ENCODE measurements around the gene CCN5.
"Not testable (repeated sequence)": the region's sequence is repeated elsewhere in the genome, so short reads cannot be mapped to it uniquely, and the experiment has no call there.

CCN5 gene

DNA sequence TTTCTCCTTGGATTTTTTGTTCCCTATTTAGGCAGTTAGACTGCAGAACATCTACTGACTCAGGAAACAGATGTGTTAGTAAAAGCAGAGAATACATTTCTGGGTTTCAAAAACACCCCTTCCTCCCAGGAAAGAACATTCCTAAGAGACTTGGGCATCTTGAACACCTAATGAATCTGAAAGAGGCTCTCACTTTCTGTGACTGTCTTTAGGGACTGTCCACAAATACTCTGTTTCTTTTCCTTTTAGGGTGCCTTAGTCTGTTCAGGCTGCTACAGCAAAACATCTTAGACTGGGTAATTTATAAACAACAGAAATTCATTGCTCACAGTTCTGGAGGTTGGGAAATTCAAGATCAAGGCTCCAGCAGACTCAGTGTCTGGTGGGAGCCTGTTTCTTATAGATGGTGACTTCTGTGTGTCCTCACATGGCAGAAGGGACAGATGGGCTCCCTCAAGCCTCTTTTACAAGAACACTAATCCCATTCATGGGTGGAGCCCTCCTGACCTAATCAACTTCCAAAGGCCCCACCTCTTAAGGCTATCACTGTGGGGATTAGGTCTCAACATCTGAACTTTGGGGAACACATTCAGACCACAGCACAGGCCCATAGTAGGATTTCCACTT, 19.4 kb upstream of the CCN5 start:
- no peak for DNase-seq

DNA sequence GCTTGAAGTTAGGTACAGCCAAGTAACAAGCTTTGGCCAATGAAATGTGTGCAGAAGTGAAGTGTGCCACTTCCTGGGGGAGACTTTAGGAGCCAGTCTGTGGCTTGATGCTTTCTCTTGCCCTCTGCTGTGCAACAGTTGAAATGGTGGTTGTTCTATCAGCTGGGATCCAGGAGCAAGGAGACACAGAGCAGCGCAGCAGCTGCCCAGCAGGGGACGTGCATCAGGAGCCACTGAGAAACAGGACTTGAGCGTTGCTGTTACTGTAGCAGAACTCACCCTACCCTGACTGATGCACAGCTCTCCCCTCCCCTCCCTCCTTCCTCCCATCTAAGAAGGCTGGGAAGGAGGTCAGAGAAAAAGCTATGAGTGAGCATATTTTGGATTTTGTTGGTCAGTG, 18.9 kb upstream of the CCN5 start:
- DNase-seq, result no peak

DNA sequence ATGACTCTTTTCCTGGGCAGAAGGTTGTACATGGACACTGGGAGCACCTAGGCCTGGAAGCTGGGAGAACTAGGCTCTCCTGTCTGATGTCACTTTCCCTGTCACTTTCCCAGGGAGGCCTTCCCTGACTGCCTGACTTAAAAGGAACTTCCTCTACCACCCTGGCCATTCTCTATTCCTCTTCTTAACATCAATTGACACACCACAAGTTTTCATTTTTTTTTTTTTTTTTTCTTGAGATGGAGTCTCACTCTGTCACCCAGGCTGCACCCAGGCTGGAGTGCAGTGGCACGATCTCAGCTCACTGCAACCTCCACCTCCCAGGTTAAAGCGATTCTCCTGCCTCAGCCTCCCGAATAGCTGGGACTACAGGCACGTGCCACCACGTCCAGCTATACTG, 18.1 kb upstream of the CCN5 start:
- not testable (repeated sequence) for DNase-seq

DNA sequence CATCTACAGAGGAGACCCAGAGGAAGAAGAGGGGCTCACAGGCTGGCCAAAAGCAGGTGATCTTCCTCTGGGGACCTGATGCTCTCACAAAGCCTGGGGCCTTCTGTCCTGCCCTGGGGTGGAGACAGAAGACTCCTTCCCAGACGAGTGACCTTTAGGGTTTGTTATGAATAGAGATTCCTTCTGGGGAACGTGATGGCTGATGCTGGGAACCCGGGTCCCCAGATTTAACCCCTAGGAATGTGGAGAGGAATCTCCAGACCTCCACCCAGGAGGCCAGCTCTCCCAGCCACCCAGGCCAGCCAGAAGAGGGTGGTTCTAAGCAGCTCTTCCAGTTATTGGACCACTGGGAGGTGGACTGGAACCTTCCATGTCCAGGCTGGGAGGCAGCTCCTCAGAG, 16.8 kb upstream of the CCN5 start:
- DNase-seq, result no peak

DNA sequence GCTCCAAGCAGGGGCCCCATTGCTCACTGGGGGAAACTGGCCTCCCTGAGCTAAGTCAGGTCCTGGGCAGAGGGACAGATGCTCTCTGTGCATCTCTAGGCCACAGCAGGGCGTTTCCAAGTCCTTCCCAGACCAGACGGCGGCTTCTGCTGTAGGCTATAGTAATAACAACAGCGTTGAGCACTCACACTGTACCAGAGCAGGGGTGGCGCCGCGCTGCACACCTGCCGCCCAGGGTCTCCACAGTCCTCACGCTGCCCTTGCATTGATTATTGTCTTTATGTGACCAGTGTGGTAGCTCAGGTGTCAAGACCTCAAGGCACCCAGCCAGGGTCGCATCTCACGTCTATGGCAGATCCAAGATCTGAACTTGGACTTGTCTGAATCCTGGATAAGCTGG, 14.9 kb upstream of the CCN5 start:
- no peak for DNase-seq

DNA sequence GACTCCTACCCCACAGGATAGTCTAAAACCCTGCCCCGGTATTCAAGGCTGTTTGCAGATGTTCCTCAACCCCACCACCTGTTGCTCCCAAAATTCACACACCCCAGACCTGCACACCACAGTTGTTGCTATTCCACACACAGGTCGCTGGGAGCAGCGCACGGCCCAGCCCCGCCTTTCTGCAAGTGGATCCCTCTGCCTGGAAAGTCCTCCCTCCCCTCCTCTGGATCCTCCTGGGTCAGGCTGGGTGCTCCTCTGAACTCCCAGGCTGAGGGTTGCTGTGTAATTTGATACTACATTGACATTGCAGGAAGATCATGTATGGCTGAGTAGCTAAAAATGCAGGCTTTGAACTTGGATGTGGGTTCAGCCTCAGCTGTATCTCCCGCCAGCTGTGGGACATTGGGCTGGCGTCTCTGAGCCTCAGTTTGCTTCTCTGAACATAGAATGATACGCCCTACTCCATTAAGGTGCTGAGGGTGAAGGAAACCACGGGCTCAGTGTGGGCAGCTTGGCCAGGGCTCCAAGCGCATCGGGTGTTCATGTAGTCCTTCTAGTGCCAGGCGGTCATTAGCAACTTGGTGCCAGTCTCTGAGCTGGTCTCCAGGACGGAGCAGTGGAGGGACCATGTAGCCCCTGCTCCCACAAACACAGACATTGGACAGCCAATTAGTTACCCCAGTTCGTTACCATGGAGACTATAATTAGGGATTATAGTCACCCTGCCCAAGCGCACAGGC, 13.9 kb upstream of the CCN5 start:
- DNase-seq, result no peak

DNA sequence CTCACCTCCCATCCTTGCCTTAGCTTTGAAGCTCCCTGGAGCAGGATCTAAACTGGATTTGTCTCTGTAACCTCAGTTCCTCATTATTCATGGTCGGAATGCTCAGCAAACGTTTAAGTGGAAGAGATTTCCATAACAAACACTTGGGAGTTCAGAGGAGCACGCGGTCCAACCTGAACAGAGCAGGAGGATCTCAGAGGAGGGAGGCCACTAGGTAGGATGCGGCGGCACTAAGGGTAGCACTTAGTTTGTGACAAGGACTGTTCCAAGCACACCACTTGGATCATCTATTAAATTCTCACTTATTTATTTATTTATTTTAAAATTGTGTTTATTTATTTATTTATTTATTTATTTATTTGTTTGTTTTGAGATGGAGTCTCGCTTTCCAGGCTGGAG, 13.3 kb upstream of the CCN5 start:
- DNase-seq, result no peak

DNA sequence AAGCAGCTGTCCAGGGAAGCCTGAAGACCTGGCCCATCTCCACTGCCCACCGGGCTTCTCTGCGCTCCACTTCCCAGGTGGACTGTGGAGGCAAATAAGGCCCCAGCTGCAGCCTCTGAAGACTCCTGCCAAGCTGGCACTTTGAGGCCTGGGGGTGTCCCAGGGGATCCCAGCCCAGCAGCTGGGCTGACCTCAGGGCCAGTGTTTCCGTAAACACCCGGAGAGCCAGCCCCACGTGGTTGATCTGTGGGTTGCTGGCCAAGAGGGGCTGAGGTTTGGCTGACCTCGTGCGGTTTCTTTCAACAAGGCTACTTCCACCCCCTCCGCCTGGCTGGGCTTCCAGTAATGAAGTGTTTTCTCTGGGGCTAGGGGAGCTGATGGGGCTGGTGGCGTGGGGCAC, 12.4 kb upstream of the CCN5 start:
- DNase-seq, result no peak

DNA sequence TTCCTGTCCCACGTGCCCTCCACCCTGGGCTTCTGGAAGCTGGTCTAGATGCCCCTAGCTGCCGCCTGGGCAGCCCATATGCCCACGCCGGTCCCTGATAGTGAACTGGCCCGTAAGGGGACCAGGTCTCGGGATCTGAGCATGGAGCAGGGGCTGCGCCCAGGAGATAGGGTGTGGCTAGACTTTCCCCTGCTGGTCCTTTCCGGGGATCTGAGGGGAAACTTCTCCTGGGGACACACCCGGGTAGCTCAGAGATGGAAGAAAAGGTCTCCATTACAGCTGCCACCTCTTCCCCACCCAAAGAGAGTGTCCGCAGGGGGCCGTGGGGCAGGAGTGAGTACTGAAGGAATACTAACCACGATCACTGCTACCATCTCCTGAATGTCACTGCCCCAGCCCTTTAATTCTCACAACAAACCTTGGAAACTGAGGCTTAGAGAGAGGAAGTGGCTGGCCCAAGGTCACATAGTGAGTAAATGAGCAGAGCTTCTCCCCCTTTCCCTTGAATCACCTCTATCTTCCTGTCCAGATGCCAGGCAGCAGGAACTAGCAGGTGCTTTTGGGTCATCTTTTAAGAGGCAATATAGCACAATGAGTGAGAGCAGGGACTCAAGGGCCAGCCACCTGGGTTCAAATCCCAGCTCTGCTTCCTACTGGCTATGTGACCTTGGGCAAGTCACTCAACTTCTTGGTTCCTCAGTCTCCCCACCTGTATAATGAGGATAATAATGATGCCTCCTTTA, 11.8 kb upstream of the CCN5 start:
- no peak for DNase-seq

DNA sequence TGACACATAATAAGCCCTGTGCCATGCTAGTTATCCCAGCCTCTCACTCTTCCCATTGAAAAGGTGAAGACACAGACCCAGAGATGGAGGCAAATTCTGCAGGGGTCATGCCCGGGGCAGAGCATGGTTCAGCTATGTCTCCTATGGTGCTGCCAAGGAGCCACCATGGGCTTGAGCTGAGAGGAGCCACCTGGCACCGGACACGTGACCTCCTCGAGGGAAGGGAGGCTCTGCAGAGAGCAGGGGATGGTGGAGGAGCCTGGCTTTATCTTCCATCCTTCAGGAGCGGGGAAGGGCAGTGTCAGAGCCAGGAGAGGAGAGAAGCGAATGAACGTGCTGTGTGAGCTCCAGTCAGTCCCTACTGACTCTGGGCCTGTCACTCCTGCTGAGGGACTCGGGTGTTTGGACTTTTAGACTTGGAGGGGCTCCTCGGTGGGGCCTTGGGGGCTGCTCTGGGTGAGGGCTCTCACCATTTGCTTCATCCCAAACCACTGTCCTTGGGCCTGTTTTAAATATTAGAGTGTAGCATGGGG, 11.1 kb upstream of the CCN5 start:
- DNase-seq, result no peak

DNA sequence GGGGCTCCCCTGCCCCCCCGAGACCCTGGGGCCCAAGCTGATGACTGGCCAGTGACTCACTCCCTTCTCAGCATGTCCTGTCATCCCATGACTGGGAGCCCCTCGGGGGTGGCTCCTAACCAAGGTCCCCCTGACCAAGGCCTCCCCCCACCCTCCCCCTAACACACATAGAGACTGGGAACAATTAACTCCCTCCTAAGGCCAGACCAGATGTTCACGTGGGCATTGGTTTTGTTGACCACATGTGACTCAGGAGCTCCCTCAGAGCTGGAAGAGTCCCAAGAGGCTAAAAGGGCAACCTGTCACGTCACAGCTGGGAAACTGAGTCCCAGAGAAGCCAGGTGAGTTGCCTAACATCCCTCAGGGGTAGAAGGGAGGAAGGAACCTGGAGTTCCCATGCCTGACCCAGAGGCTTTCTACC, 10.6 kb upstream of the CCN5 start:
- no peak for DNase-seq

DNA sequence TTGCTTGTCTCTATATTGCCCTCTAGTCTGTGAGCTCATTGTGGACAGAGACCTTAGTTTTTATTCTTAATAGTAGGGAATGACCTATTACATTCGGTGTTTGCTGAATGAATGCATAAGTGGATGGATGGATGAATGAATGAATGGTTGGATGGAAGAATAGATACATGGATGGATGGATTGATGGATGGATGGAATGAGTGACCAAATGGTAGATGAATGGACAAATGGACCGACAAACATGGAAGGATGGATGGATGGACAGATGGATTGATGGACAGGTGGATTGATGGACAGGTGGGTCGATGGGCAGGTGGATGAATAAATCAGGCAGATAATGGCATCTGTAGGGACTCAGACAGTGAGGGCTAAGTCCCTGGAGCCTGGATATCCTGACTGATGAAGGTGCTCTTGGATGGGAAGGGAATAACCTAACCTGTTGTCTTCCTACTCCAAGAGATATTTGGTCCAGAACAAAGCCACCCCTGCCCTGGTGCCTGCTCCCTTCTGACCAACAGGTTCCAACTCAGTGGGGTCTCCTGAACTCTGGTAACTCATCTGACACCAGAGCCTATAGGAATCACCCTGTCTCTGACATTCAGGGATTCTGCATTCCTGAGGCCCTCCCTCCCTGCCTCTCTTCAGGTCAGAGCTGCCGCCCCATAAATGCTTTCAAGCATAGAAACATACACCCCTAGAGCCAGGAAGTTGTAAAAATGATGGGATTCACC, 9.6 kb upstream of the CCN5 start:
- DNase-seq, result no peak

DNA sequence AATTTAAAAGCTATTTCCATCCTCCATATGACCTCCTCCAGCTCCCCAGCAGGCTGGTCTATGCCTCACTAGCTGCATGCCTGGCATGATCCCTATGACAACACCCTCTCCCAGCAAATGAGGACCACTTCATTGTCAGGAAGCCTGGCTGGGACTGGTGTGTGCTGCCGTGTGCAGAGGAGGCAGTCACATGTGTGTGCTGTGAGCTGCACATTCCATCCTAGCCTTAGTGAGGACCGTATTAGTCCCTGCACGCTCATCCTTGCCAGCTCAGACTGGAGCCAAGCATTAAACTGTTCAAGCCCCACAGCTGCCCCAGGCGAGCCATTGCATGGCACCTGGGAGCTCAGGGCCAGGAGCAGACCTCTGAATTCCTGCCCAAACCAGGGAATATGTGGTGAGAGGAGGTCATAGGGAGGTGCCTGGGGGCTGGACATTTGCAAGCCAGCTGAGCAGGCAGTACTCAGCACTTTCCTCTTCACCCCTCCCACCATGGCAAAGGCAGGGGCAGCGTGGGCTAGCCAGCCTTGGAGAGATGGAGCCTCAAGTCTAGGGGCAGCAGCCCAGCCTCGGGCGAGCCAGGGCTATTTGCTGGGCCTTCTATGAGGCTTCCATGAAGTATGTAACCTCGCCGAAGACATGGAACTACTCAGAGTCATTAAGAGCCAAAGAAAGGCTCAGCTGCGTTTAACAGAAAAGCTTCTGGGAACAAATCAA, 8.7 kb upstream of the CCN5 start:
- DNase-seq, result no peak

DNA sequence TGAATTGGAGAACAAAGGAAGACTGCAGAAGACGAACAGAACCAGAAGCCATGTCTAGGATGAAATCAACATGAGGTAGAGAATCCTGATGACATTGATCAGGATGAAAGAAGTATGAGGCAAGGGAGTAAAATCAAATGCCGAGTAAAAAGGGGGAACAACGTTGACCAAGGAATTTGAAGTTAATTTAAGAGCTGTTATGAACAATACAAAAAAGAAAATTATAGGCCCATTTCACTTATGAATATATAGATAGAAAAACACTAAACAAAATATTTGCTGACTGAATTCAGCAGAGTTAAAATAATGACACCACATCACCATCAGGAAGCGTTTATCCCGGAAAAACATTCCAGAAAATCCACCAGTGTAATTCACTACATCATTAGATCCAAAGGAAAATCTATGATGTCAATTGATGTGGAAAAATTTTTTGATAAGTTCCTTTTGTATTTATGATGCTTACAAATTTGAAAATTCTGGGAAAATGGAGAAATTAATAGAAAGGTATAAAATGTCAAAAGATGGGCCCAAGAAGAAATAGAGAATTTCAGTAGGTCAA, 8.1 kb upstream of the CCN5 start:
- DNase-seq, result no peak

DNA sequence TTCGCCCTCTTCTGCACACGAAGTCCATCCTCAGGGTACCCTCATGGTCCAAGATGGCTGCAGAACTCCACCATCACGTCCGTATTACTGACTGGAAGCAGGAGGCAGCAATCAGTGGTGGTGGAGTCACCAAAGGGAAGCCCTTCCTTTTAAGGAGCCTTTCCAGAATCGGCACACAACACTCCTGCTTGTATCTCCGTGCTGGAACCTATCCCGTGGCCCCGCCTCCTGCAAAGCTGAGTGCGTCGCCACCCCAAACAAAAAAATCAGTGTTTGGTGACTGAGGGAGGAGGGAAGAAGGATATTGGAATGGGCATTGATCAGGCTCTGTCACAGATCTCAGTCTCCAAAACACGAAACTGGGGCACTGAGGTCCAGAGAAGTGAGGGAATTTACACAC, 5.8 kb upstream of the CCN5 start:
- no peak for DNase-seq

DNA sequence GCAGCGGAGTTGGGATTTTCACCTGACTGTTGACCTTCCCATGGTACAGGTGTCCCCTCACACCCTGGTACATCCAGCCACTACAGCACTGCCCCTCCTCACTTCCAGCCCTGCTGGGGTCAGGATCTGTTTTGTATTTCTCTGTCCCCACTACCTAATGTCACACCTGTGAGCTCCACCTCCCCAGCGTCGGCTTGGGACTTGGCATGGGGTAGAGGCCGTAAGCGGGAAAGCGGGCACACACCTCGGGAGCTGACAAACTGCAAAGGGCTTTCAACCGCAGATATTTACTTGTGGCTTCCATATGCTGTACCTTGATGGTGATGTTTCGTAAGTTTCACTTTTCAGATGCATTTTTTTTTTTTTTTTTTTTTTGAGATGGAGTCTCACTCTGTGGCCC, 5.4 kb upstream of the CCN5 start:
- DNase-seq, result no peak

DNA sequence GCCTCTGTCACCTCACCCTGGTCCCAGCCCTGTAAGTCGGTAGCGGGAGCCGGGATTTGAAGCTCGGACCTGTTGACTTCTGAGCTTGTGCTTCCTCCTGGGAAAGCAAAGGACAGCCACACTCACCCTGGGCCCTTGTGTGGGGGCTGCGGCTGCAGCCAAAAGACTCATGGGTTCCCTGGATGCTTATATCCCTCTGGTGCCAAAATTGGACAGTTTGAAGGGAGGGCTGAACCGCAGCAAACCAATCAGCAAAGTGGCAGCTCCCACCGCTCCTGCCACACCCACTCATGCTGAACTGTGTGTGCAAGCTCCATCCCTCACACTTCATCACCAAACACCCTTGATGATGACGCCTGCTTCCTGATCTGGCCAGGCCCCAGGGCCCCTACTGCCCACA, 3.9 kb upstream of the CCN5 start:
- DNase-seq, result no peak

DNA sequence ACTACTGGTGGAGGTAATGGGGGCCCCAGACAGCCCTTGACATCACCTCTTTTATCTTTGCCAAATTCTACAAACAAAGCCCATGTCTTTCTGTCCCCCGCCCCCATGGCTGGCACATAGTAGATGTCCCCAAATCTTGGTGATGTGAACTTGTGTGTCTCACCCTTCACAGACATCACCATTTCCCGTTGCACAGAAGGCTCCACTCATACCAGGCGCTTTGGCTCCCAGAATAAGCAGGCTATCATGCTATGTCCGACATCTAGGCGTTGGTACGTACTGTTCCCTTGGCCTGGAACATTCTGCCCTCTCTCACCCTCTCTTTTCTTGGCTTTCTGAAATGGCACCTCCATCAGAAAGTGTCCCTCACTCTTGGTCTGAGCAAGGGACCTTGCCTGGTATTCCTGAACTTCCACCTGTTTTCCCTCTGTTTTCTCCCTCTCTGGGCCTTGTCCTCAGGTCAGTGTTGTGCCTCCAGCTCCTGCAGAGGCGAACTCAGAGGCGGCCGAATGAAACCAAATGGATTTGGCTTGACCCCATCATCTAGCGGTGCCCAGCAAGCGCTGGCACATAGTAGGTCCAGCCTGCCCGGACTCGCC, 968 bp upstream of the CCN5 start:
- no peak for DNase-seq

DNA sequence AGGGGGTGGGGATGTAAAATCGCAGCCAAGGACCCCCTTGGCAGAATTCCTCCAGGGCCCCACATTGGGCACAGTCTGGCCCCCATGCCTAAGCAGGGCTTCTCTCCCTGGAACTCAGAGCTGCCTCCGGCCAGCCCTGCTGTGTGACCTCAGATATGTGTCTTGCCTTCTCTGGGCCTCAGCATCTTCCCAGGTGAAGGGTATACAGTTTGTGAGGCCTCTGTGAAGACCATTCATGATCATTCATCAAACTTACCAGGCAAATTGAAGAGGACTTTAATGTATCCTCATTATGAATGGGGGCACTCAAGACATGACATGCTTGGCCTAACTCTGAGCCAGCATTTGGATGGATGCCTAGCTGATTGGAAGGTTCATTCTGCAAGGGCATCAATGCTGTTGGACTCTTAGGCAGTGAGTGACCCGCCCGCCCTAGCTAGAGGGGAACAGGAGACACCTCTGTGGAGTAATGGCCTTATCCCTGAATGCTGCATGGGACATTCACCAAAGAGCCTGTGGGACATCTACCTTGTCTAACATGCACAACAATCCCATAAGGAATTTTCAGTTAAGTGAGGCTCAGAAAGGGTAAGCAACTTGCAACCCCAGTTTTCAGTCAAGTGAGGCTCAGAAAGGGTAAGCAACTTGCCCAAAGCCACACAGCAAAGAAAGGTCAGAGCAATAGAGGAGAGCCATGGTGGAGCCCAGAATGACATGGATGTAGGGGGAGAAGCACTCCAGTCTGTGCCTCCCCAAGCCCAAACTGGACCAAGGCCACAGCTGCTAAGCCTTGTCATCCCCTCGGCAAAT, 535 bp downstream of the CCN5 start:
- DNase-seq, result no peak

DNA sequence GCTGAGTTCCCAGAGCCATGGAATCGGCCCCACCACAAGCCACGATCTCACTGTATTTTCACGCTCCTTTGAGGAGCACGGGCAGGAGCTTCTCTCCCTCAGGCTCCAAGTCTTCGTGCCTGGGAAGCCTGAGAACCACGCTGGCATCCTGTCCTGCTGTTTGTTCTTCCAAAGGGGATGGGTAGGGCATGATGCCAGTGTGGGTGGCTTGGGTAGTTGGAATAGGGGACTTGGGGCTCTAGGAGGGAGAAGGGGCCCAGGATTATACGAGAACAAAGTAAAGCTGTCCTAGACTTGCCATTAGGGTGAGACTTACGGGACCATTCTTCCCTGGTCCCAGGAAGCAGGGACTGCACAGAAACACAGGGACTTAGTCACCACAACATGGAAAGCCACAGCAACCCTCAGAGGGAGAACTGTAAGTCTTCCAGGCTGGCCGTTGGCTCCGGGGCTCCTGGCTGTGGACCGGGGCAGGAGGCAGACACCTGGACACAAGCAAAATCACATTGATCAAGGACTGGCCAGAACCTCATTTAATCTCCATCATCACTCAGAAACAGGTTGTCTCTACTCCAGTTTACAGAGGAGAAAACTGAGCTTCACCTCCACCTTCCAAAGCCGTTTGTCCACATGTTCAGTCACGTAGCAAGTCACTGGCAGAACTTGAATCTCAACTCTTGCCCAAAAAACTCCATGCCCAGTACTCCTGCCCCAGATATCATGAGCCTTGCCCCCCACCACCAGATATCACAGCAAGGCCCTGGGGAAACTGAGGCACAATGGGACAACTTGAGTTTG, 1.3 kb downstream of the CCN5 start:
- no peak for DNase-seq
